GM23338 (cell line): ENCODE results near the gene SNX32.

Experiments used
- NANOG ChIP-seq: IDR thresholded peaks from 2 replicates; pipeline ENCODE4 v1.6.1; 2016; ENCODE audit warnings: antibody characterized with exemption, borderline replicate concordance
- TF ChIP-seq, protein P1 (sequence below), 2 experiments: fragments of 200-600 bp in 1 of 2; sonication (generic) in 1 of 2; conservative IDR thresholded peaks; 2 replicates each; pipeline versions ENCODE4 v1.5.1 to v1.6.1; 2016 to 2017; ENCODE audit warnings: antibody characterized with exemption in 2 of 2, low read depth in 2 of 2, mild to moderate bottlenecking in 2 of 2, moderate library complexity in 1 of 2
- TF ChIP-seq, protein P2 (sequence below): IDR thresholded peaks from one replicate; pipeline ENCODE4 v1.6.1; 2018; ENCODE audit warnings: antibody characterized with exemption; ENCODE audit not compliant: unreplicated experiment

DNA sequence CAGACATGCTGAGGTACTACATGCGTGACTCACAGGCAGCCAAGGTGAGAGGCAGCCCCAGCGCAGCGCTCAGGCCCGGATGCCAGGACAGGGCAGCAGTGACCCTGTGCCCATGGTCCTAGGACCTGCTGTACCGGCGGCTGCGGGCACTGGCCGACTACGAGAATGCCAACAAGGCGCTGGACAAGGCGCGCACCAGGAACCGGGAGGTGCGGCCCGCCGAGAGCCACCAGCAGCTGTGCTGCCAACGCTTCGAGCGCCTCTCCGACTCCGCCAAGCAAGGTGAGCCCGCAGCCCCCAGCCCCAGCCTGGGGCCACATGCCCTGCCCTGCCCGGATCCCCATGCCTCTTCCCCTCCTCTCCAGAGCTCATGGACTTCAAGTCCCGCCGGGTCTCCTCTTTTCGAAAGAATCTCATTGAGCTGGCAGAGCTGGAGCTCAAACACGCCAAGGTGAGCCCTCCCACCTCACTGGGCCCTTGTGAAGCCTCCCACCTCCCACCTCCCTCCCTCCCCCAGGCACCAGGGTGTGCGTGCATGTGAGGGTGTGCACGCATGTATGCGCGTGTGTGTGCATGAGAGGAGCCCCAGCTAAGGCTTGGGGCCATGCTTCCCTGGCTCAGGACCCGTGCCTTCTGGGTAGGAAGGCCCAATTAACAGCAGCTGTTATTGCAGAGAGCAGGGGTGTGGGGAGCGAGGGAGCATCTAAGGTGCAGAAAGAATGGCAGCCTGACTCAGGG, 18.9 kb downstream of the SNX32 start:
- no peak for TF ChIP-seq NANOG
- TF ChIP-seq, protein P1, sequence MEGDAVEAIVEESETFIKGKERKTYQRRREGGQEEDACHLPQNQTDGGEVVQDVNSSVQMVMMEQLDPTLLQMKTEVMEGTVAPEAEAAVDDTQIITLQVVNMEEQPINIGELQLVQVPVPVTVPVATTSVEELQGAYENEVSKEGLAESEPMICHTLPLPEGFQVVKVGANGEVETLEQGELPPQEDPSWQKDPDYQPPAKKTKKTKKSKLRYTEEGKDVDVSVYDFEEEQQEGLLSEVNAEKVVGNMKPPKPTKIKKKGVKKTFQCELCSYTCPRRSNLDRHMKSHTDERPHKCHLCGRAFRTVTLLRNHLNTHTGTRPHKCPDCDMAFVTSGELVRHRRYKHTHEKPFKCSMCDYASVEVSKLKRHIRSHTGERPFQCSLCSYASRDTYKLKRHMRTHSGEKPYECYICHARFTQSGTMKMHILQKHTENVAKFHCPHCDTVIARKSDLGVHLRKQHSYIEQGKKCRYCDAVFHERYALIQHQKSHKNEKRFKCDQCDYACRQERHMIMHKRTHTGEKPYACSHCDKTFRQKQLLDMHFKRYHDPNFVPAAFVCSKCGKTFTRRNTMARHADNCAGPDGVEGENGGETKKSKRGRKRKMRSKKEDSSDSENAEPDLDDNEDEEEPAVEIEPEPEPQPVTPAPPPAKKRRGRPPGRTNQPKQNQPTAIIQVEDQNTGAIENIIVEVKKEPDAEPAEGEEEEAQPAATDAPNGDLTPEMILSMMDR (conservative IDR thresholded peaks at IDR 0.05; ENCODE audit: low read depth in 2 of 2) = no peak
- TF ChIP-seq, protein P2, sequence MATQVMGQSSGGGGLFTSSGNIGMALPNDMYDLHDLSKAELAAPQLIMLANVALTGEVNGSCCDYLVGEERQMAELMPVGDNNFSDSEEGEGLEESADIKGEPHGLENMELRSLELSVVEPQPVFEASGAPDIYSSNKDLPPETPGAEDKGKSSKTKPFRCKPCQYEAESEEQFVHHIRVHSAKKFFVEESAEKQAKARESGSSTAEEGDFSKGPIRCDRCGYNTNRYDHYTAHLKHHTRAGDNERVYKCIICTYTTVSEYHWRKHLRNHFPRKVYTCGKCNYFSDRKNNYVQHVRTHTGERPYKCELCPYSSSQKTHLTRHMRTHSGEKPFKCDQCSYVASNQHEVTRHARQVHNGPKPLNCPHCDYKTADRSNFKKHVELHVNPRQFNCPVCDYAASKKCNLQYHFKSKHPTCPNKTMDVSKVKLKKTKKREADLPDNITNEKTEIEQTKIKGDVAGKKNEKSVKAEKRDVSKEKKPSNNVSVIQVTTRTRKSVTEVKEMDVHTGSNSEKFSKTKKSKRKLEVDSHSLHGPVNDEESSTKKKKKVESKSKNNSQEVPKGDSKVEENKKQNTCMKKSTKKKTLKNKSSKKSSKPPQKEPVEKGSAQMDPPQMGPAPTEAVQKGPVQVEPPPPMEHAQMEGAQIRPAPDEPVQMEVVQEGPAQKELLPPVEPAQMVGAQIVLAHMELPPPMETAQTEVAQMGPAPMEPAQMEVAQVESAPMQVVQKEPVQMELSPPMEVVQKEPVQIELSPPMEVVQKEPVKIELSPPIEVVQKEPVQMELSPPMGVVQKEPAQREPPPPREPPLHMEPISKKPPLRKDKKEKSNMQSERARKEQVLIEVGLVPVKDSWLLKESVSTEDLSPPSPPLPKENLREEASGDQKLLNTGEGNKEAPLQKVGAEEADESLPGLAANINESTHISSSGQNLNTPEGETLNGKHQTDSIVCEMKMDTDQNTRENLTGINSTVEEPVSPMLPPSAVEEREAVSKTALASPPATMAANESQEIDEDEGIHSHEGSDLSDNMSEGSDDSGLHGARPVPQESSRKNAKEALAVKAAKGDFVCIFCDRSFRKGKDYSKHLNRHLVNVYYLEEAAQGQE = no peak
